Measurements from ENCODE around the gene CRYBB3. TPM values are rescaled to one million over a fixed set of nuclear protein-coding genes. Genes with fewer than 3 reads are reported as not detected.
"Not testable (repeated sequence)": the region's sequence is repeated elsewhere in the genome, so short reads cannot be mapped to it uniquely, and the experiment has no call there.

Gene CRYBB3
- total RNA-seq, 1 donor from 2014 or later: not detected

- DNase-seq: no peak
- H3K4me3 Mint-ChIP-seq (ENCODE audit: unreplicated experiment): no peak overlapping the region
- H3K36me3 Mint-ChIP-seq (ENCODE audit: unreplicated experiment): peaks cover 8% of the 10 kb centered on the region
- no peak for TF ChIP-seq CTCF (IDR thresholded peaks at IDR 0.05; ENCODE audit: partially characterized antibody, unreplicated experiment)
- H3K9me3 Mint-ChIP-seq (ENCODE audit: unreplicated experiment): peaks cover 5% of the 10 kb centered on the region
- no peaks in the 10 kb centered on the region for H3K4me1 Mint-ChIP-seq (ENCODE audit: low read depth, unreplicated experiment)
- H3K27me3 Mint-ChIP-seq (ENCODE audit: unreplicated experiment): peaks cover 4% of the 10 kb centered on the region
- no peak overlapping the region for H3K27ac Mint-ChIP-seq (ENCODE audit: unreplicated experiment)
Measured at GRCh38 chr22:25174888-25175411, 24.7 kb upstream of the CRYBB3 start.

GRCh38 chr22:25176175-25176574 is 23.5 kb upstream of the CRYBB3 start:
- H3K27ac Mint-ChIP-seq (ENCODE audit: unreplicated experiment): no peak overlapping the region
- no peak for DNase-seq
- H3K36me3 Mint-ChIP-seq (ENCODE audit: unreplicated experiment): peaks cover 10% of the 10 kb centered on the region
- H3K4me3 Mint-ChIP-seq (ENCODE audit: unreplicated experiment): no peak overlapping the region
- H3K9me3 Mint-ChIP-seq (ENCODE audit: unreplicated experiment): peaks cover 6% of the 10 kb centered on the region
- no peaks in the 10 kb centered on the region for H3K4me1 Mint-ChIP-seq (ENCODE audit: low read depth, unreplicated experiment)
- TF ChIP-seq CTCF (IDR thresholded peaks at IDR 0.05; ENCODE audit: partially characterized antibody, unreplicated experiment): no peak
- H3K27me3 Mint-ChIP-seq (ENCODE audit: unreplicated experiment): peaks cover 4% of the 10 kb centered on the region

- Mint-ChIP-seq H3K27me3 (ENCODE audit: unreplicated experiment) (peaks cover 2% of the 10 kb centered on the region), H3K4me1 (ENCODE audit: low read depth, unreplicated experiment) (no peaks in the 10 kb centered on the region), H3K4me3 (ENCODE audit: unreplicated experiment) (no peak overlapping the region), H3K36me3 (ENCODE audit: unreplicated experiment) (peaks cover 10% of the 10 kb centered on the region), H3K27ac (ENCODE audit: unreplicated experiment) (no peak overlapping the region), H3K9me3 (ENCODE audit: unreplicated experiment) (peaks cover 6% of the 10 kb centered on the region)
- TF ChIP-seq CTCF (IDR thresholded peaks at IDR 0.05; ENCODE audit: partially characterized antibody, unreplicated experiment): no peak
- no peak for DNase-seq
Measured at GRCh38 chr22:25176799-25177198, 22.9 kb upstream of the CRYBB3 start.

GRCh38 chr22:25177226-25177625 is 22.4 kb upstream of the CRYBB3 start:
- Mint-ChIP-seq H3K9me3 (ENCODE audit: unreplicated experiment) (peaks cover 6% of the 10 kb centered on the region), H3K27ac (ENCODE audit: unreplicated experiment) (no peak overlapping the region), H3K4me1 (ENCODE audit: low read depth, unreplicated experiment) (no peaks in the 10 kb centered on the region), H3K4me3 (ENCODE audit: unreplicated experiment) (no peak overlapping the region), H3K27me3 (ENCODE audit: unreplicated experiment) (peaks cover 2% of the 10 kb centered on the region), H3K36me3 (ENCODE audit: unreplicated experiment) (peaks cover 10% of the 10 kb centered on the region)
- DNase-seq: no peak
- no peak for TF ChIP-seq CTCF (IDR thresholded peaks at IDR 0.05; ENCODE audit: partially characterized antibody, unreplicated experiment)

- H3K27me3 Mint-ChIP-seq (ENCODE audit: unreplicated experiment): peaks cover 2% of the 10 kb centered on the region
- TF ChIP-seq CTCF (IDR thresholded peaks at IDR 0.05; ENCODE audit: partially characterized antibody, unreplicated experiment): no peak
- no peak for DNase-seq
- no peaks in the 10 kb centered on the region for H3K4me1 Mint-ChIP-seq (ENCODE audit: low read depth, unreplicated experiment)
- peaks cover 10% of the 10 kb centered on the region for H3K36me3 Mint-ChIP-seq (ENCODE audit: unreplicated experiment)
- no peak overlapping the region for H3K27ac Mint-ChIP-seq (ENCODE audit: unreplicated experiment)
- H3K4me3 Mint-ChIP-seq (ENCODE audit: unreplicated experiment): no peak overlapping the region
- H3K9me3 Mint-ChIP-seq (ENCODE audit: unreplicated experiment): peaks cover 6% of the 10 kb centered on the region
Measured at GRCh38 chr22:25177895-25178294, 21.8 kb upstream of the CRYBB3 start.

GRCh38 chr22:25178348-25178747 is 21.3 kb upstream of the CRYBB3 start:
- not testable (repeated sequence) for DNase-seq; H3K27me3 Mint-ChIP-seq (ENCODE audit: unreplicated experiment); H3K36me3 Mint-ChIP-seq (ENCODE audit: unreplicated experiment)

More at GRCh38 chr22:25178348-25178747, 21.3 kb upstream of the CRYBB3 start:
- H3K27ac Mint-ChIP-seq (ENCODE audit: unreplicated experiment); H3K4me1 Mint-ChIP-seq (ENCODE audit: low read depth, unreplicated experiment); H3K9me3 Mint-ChIP-seq (ENCODE audit: unreplicated experiment); H3K4me3 Mint-ChIP-seq (ENCODE audit: unreplicated experiment): not testable (repeated sequence)
